PC-3 (cell line): ENCODE measurements around the gene KCNG2. TPM values are rescaled to one million over a fixed set of nuclear protein-coding genes. Genes with fewer than 3 reads are reported as not detected.

Experiments
- ATAC-seq: fragments of 200-7000 bp; cut with Tn5 transposase; 2 replicates; pipeline ENCODE4 v1.9.1; 2020; ENCODE audit warnings: mild to moderate bottlenecking, moderate library complexity
- BruUV-seq: library from RNA; stranded (reverse); fragments of 400-500 nt; replicated peaks from 2 replicates; lab custom pipeline; 2021; lab: Mats Ljungman, UMichigan
- CTCF ChIA-PET: fragments of 300-600 bp; sonication (Branson Sonifier 250); formaldehyde crosslinking; loops from one replicate; lab custom pipeline; 2022; ENCODE audit warnings: antibody characterized with exemption; lab: Charles Lee
- POLR2A ChIA-PET: fragments of 300-600 bp; sonication (Branson Sonifier 250); formaldehyde crosslinking; loops from one replicate; lab custom pipeline; 2022; ENCODE audit warnings: antibody characterized with exemption; ENCODE audit not compliant: unreplicated experiment; lab: Charles Lee
- DNase-seq: peaks from one replicate; pipeline ENCODE4 v3.0.0-alpha.2; 2015
- H2AFZ ChIP-seq: fragments of 300-600 bp; sonication (generic); 2 replicates; pipeline ENCODE4 v1.6.0; 2016; ENCODE audit warnings: antibody characterized with exemption, low read length
- H3F3A ChIP-seq: fragments of 300-600 bp; sonication (generic); one replicate; pipeline ENCODE4 v1.6.0; 2017; ENCODE audit warnings: antibody characterized with exemption, low read length, control low read depth, mild to moderate bottlenecking; ENCODE audit not compliant: unreplicated experiment
- H3K27ac ChIP-seq: fragments of 300-600 bp; sonication (generic); 2 replicates; pipeline ENCODE4 v1.5.1; 2016; ENCODE audit warnings: mild to moderate bottlenecking, low read length
- H3K27me3 ChIP-seq: fragments of 300-600 bp; sonication (generic); 2 replicates; pipeline ENCODE4 v1.6.1; 2016; ENCODE audit warnings: low read length, mixed read lengths
- H3K36me3 ChIP-seq: fragments of 300-600 bp; sonication (generic); 2 replicates; pipeline ENCODE4 v1.6.1; 2016; ENCODE audit warnings: low read depth, mixed run types, low read length, mixed read lengths
- H3K4me1 ChIP-seq: fragments of 300-600 bp; sonication (generic); 2 replicates; pipeline ENCODE4 v1.5.1; 2016; ENCODE audit warnings: low read length; ENCODE audit not compliant: insufficient read depth
- H3K4me2 ChIP-seq: fragments of 300-600 bp; sonication (generic); 2 replicates; pipeline ENCODE4 v1.6.0; 2016; ENCODE audit warnings: low read length
- H3K4me3 ChIP-seq: fragments of 300-600 bp; sonication (generic); 2 replicates; pipeline ENCODE4 v1.5.1; 2016; ENCODE audit warnings: mild to moderate bottlenecking, low read length, mixed read lengths
- H3K79me2 ChIP-seq: fragments of 300-600 bp; sonication (generic); 2 replicates; pipeline ENCODE4 v1.6.1; 2017; ENCODE audit warnings: low read length, mixed read lengths
- H3K9ac ChIP-seq: fragments of 300-600 bp; sonication (generic); 2 replicates; pipeline ENCODE4 v1.6.0; 2016; ENCODE audit warnings: mild to moderate bottlenecking, low read length
- H3K9me2 ChIP-seq: fragments of 300-600 bp; sonication (generic); replicated peaks from 2 replicates; pipeline ENCODE4 v1.6.1; 2016; ENCODE audit warnings: mixed run types, low read length, mixed read lengths
- H3K9me3 ChIP-seq: fragments of 300-600 bp; sonication (generic); 2 replicates; pipeline ENCODE4 v1.6.1; 2016; ENCODE audit warnings: low read length, mixed read lengths
- H4K20me1 ChIP-seq: fragments of 300-600 bp; sonication (generic); 2 replicates; pipeline ENCODE4 v1.6.1; 2016; ENCODE audit warnings: low read length, mixed read lengths
- CTCF ChIP-seq: fragments of 300-600 bp; sonication (generic); conservative IDR thresholded peaks from 2 replicates; pipeline ENCODE4 v1.5.1; 2017; ENCODE audit warnings: antibody characterized with exemption, low read depth, mild to moderate bottlenecking, low read length
- EZH2 ChIP-seq: fragments of 300-600 bp; sonication (generic); IDR thresholded peaks from one replicate; pipeline ENCODE4 v1.6.1; 2017; ENCODE audit warnings: antibody characterized with exemption, mild to moderate bottlenecking, low read length; ENCODE audit not compliant: unreplicated experiment
- EZH2phosphoT487 ChIP-seq: fragments of 300-600 bp; sonication (generic); IDR thresholded peaks from 2 replicates; pipeline ENCODE4 v1.6.1; 2018; ENCODE audit warnings: mild to moderate bottlenecking, antibody characterized with exemption, low read length, borderline replicate concordance
- intact Hi-C: fragments of 100-400 bp; cut with micrococcal nuclease; formaldehyde crosslinking; loops from 2 replicates; pipeline ENCODE4 v1.9.0; 2023
- total RNA-seq: library from RNA; depleted of rRNA; stranded (reverse); fragments of >200 nt; gene quantifications from 2 replicates; pipeline ENCODE4 v1.2.3, GENCODE V29; 2014

KCNG2 gene
- total RNA-seq, 1 experiment from 2014 or later = not detected

GRCh38 chr18:79846936-79847557 lies 49.3 kb downstream of the KCNG2 start:
- Histone ChIP-seq H3K9ac (no peak overlapping the region), H2AFZ (no peak overlapping the region), H4K20me1 (no peaks in the 10 kb centered on the region), H3K79me2 (no peaks in the 10 kb centered on the region), H3K4me3 (no peak overlapping the region), H3K4me1 (peaks cover 6% of the 10 kb centered on the region; the same call in 1 of the 2 replicates), H3K27ac (no peak overlapping the region), H3F3A (no peaks in the 10 kb centered on the region), H3K36me3 (no peaks in the 10 kb centered on the region), H3K4me2 (no peak overlapping the region), H3K27me3 (no peaks in the 10 kb centered on the region), H3K9me2 (no peaks in the 10 kb centered on the region), H3K9me3 (no peaks in the 10 kb centered on the region)
- ATAC-seq (no peak), DNase-seq (no peak)
- ChIA-PET CTCF (no interaction called here), POLR2A (interaction anchor here (0.7 kb wide), 1 partner anchor 362 kb away, joined by 3 read pairs; no protein-coding TSS in a partner anchor)
- no peak for TF ChIP-seq EZH2
- no peak for TF ChIP-seq EZH2phosphoT487
- no peak for TF ChIP-seq CTCF
- no TSS peak for BruUV-seq
- intact Hi-C loops = no loop called here

DNA sequence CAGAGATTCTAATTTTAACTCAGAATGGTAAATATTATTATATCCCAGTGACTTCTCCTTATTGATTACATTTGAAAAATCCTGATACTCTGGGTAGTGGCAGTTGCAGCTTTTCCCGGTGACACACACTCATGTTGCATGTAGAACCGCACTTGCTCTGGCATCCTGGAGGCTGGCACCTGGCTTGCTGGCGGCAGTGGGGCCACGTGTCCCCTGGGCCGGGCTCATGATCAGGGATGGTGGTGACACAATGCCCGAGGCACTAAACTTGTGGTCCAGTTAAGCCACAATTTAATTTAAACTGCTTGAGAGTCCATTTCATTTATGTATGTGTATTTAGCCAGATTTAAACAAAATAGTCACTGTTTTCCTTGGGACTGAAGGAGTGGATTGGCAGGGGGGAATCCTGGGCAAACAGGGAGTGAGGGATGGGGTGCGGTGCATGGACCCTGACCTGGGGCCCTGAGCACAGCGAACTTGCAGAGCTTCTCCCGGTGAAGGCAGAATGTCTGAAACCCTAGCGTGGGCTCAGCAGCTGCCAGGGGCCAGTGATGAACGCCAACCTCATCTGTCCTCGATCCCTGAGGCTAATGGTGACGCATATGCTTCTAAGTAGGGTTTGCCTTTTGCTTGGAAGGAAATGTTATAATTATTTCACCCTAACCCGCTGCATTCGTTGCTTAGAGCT lies 50.0 kb downstream of the KCNG2 start:
- H4K20me1 ChIP-seq = no peaks in the 10 kb centered on the region
- no peaks in the 10 kb centered on the region for H3K36me3 ChIP-seq
- H3K27me3 ChIP-seq = no peaks in the 10 kb centered on the region
- H3K4me1 ChIP-seq = peaks cover 6% of the 10 kb centered on the region; the same call in 1 of the 2 replicates
- ATAC-seq (no peak), DNase-seq (no peak)
- ChIA-PET CTCF (no interaction called here), POLR2A (no interaction called here)
- no peak overlapping the region for H3K27ac ChIP-seq
- no peaks in the 10 kb centered on the region for H3F3A ChIP-seq
- intact Hi-C loops = no loop called here
- no peaks in the 10 kb centered on the region for H3K9me2 ChIP-seq
- TF ChIP-seq EZH2 = no peak
- no peak for TF ChIP-seq EZH2phosphoT487
- no peak for TF ChIP-seq CTCF
- no TSS peak for BruUV-seq
- H3K79me2 ChIP-seq = no peaks in the 10 kb centered on the region
- no peaks in the 10 kb centered on the region for H3K9me3 ChIP-seq
- no peak overlapping the region for H2AFZ ChIP-seq
- no peak overlapping the region for H3K4me3 ChIP-seq
- no peak overlapping the region for H3K9ac ChIP-seq
- no peak overlapping the region for H3K4me2 ChIP-seq

DNA sequence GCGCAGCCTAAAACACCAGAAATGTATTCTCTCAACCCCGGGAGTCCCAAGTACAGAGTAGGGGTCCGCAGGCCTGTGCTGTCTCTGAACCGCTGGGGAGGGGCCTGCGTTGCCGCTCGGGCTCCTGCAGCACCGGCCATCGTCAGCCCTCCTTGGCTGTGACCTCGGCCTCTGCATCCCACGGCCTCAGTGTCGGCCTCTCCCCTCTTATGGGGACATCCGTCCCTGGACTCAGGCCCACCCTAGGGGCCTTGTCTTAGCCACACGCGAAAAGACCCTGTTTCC lies 50.5 kb downstream of the KCNG2 start:
- H2AFZ ChIP-seq = no peak overlapping the region
- BruUV-seq = no TSS peak
- DNase-seq (no peak), ATAC-seq (no peak)
- no peak for TF ChIP-seq CTCF
- no peak for TF ChIP-seq EZH2
- TF ChIP-seq EZH2phosphoT487 = no peak
- H3K9me3 ChIP-seq = no peaks in the 10 kb centered on the region
- no peaks in the 10 kb centered on the region for H3K9me2 ChIP-seq
- intact Hi-C loops = no loop called here
- POLR2A ChIA-PET = no interaction called here
- H3K27ac ChIP-seq = no peak overlapping the region
- no peaks in the 10 kb centered on the region for H3K27me3 ChIP-seq
- H3K4me3 ChIP-seq = no peak overlapping the region
- no peak overlapping the region for H3K4me2 ChIP-seq
- no peaks in the 10 kb centered on the region for H3K79me2 ChIP-seq
- peaks cover 6% of the 10 kb centered on the region; the same call in 1 of the 2 replicates for H3K4me1 ChIP-seq
- CTCF ChIA-PET = no interaction called here
- no peaks in the 10 kb centered on the region for H3F3A ChIP-seq
- no peak overlapping the region for H3K9ac ChIP-seq
- no peaks in the 10 kb centered on the region for H3K36me3 ChIP-seq
- H4K20me1 ChIP-seq = no peaks in the 10 kb centered on the region
